ENCODE results near the gene PARN. TPM values are rescaled to one million over a fixed set of nuclear protein-coding genes. Genes with fewer than 3 reads are reported as not detected.

PARN gene
- total and polyA plus RNA-seq, 2 of the 4 experiments (the other 2 are of a cell fraction) = 24.6 to 25.1 TPM

DNA sequence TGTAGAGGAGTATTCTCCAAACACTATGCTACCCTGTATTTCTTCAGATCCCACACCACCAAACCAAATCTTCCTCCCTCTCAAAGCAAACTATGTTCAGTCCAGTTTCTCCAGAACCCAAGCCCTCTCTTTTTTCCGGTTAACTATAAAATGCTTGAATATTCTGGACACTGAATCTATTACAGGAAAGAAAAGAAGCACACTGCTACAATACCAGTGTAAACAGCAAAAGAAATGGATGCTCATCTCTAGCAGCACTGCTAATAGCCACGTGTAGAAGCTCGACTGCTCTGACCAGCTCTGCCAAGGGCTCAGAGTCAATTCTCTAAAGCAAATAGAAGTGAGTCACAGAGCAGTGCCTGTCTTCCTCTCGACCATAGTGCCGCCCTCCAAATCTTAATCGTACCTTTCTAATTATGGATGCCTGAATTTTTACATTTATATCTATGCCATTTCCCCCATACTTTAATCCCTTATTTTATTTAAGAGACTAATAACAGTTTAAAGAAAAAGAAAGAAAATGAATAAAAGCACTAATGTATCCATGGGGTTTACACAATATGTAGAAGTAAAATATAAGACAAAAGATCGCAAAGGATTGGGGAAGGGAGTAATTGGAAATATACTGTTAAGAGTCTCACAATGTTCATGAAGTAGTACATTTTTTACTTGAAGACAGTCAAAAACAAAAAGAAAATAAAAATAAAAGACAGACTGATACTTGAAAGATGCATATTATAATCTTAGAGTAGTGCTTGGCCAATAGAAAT is 154.5 kb downstream of the PARN start:
- DNase-seq (peak; percentile 24), ATAC-seq (ENCODE audit: low read depth) (no peak)
- no peak overlapping the region for H2AK5ac ChIP-seq (ENCODE audit: low read depth, low read length)
- no peak overlapping the region for H3K27ac ChIP-seq (ENCODE audit: insufficient read depth, low read length)
- peaks cover 2% of the 10 kb centered on the region for H3K9me1 ChIP-seq (ENCODE audit: insufficient read depth, low read length)
- no peak overlapping the region for H3K9ac ChIP-seq (ENCODE audit: low read depth, low read length)
- H3K4ac ChIP-seq (ENCODE audit: low read depth, low read length) = no peak overlapping the region
- no peak overlapping the region for H4K8ac ChIP-seq (ENCODE audit: low read depth in 2 of 2, low read length in 2 of 2)
- H4K91ac ChIP-seq (ENCODE audit: insufficient read depth, low read depth, low read length) = no peak overlapping the region
- WGBS, 2 experiments (ENCODE audit: extremely low coverage in 2 of 2, insufficient read length in 1 of 2) = no CpG with 5 or more reads among the region's 7 CpGs
- no peak for TF ChIP-seq CHD1 (IDR thresholded peaks at IDR 0.05; ENCODE audit: low read depth, low read length)
- no peak for TF ChIP-seq CTCF (conservative IDR thresholded peaks at IDR 0.05; ENCODE audit: low read depth, low read length)
- no peak for TF ChIP-seq RAD21 (IDR thresholded peaks at IDR 0.05; ENCODE audit: low read length)
- no peak for TF ChIP-seq CEBPB (IDR thresholded peaks at IDR 0.05; ENCODE audit: low read depth, low read length)
- no peak for TF ChIP-seq POLR2A (IDR thresholded peaks at IDR 0.05; ENCODE audit: low read depth, low read length)
- TF ChIP-seq RFX5 (IDR thresholded peaks at IDR 0.05; ENCODE audit: low read depth, low read length) = no peak
- TF ChIP-seq RCOR1 (IDR thresholded peaks at IDR 0.05; ENCODE audit: insufficient replicate concordance, low read length) = no peak
- TF ChIP-seq MAZ (IDR thresholded peaks at IDR 0.05; ENCODE audit: borderline replicate concordance, low read depth, low read length) = no peak
- no peak for TF ChIP-seq BHLHE40 (IDR thresholded peaks at IDR 0.05; ENCODE audit: low read depth, low read length)
- no peak for TF ChIP-seq SMC3 (IDR thresholded peaks at IDR 0.05; ENCODE audit: low read depth, low read length)
- TF ChIP-seq MXI1 (IDR thresholded peaks at IDR 0.05; ENCODE audit: borderline replicate concordance, low read depth, low read length) = no peak
- H2AK9ac ChIP-seq (replicated peaks; ENCODE audit: low read depth, low read length, poor library complexity) = no peak overlapping the region
- H3K79me1 ChIP-seq (ENCODE audit: low read depth in 1 of 2, low read length in 2 of 2) = no peaks in the 10 kb centered on the region; a peak in 1 of 4 replicates
- no TSS peak for BruUV-seq (replicated peaks)
- H3K14ac ChIP-seq (replicated peaks; ENCODE audit: low read depth, low read length) = no peak overlapping the region
- H2BK5ac ChIP-seq (ENCODE audit: low read depth, low read length, poor library complexity, severe bottlenecking) = no peak overlapping the region
- H3K4me1 ChIP-seq (ENCODE audit: control insufficient read depth, insufficient read depth, low read length) = no peaks in the 10 kb centered on the region
- H3K9me3 ChIP-seq (ENCODE audit: control insufficient read depth, insufficient read depth, low read length) = peaks cover 2% of the 10 kb centered on the region; the same call in 1 of the 2 replicates
- no peaks in the 10 kb centered on the region for H4K20me1 ChIP-seq (ENCODE audit: insufficient read depth, low read length)
- CTCF ChIA-PET = no interaction called here
- dilution Hi-C loops (cut with HindIII; ENCODE audit: low sequenced_read_pairs, unreplicated experiment) = no loop called here
- H3K36me3 ChIP-seq (ENCODE audit: control insufficient read depth, insufficient read depth, low read length) = no peaks in the 10 kb centered on the region; the same call in 1 of the 2 replicates
- no peak overlapping the region for H3K56ac ChIP-seq (ENCODE audit: extremely low read depth, insufficient read depth, low read length)
- intact Hi-C loops (cut with micrococcal nuclease) = no loop called here
- no peak overlapping the region for H2BK20ac ChIP-seq (ENCODE audit: low read depth, low read length)
- no peak overlapping the region for H2AFZ ChIP-seq (replicated peaks; ENCODE audit: low read length, poor library complexity)
- H2BK15ac ChIP-seq (ENCODE audit: low read depth, low read length) = no peak overlapping the region
- H3K18ac ChIP-seq (ENCODE audit: low read depth, low read length) = no peak overlapping the region
- H3K27me3 ChIP-seq (ENCODE audit: control insufficient read depth, insufficient read depth, low read length) = no peaks in the 10 kb centered on the region
- no peak overlapping the region for H3K4me3 ChIP-seq (ENCODE audit: insufficient read depth, low read depth, low read length)
- POLR2A ChIA-PET (ENCODE audit: unreplicated experiment) = no interaction called here
- H2BK120ac ChIP-seq (ENCODE audit: low read depth, low read length) = no peak overlapping the region
- in situ Hi-C loops (cut with MboI; ENCODE audit: low sequenced_read_pairs) = no loop called here
- no peak overlapping the region for H3K23ac ChIP-seq (ENCODE audit: low read depth, low read length)
- H4K5ac ChIP-seq (ENCODE audit: low read depth, low read length) = no peak overlapping the region
- no peak overlapping the region for H3K4me2 ChIP-seq (ENCODE audit: low read depth, low read length)
